ENCODE measurements around the gene FGGY. TPM values are rescaled to one million over a fixed set of nuclear protein-coding genes. Genes with fewer than 3 reads are reported as not detected.

Gene FGGY
- total and polyA plus RNA-seq, 5 experiments from 2014 or later, result 5.7 to 11.1 (median 6.4) TPM

DNA sequence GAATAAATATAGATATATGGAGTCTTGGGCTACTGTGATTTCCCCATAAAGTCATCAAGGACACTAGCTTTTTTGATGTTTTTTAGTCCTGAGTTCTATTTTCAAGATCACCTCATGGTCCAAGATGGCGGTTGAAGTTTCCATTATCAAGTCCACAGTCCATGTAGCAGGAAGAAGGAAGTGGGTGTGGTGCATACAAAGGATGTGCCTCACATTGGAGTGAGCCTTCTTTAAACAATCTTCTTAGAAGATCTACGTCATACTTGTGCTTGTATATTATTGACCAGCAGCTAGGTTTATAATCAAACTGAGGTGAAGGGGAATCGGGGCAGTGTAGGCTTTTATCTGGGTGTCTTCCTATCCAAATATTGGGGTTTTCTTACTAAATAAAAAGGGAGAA lies 93.4 kb downstream of the FGGY start:
- Mint-ChIP-seq H3K36me3 (peaks cover 0 to 6% (median 4%) of the 10 kb centered on the region in 3 donors), H3K27me3 (peaks cover 0 to 2% (median 0%) of the 10 kb centered on the region in 5 donors), H3K4me3 (no peak overlapping the region), H3K9me3 (peaks cover 0 to 4% (median 0%) of the 10 kb centered on the region in 9 donors), H3K4me1 (peaks cover 8 to 22% (median 15%) of the 10 kb centered on the region in 4 donors), H3K27ac (no peak overlapping the region)
- no peak for DNase-seq
- ATAC-seq, result no peak
- POLR2A ChIA-PET, result no interaction called here

DNA sequence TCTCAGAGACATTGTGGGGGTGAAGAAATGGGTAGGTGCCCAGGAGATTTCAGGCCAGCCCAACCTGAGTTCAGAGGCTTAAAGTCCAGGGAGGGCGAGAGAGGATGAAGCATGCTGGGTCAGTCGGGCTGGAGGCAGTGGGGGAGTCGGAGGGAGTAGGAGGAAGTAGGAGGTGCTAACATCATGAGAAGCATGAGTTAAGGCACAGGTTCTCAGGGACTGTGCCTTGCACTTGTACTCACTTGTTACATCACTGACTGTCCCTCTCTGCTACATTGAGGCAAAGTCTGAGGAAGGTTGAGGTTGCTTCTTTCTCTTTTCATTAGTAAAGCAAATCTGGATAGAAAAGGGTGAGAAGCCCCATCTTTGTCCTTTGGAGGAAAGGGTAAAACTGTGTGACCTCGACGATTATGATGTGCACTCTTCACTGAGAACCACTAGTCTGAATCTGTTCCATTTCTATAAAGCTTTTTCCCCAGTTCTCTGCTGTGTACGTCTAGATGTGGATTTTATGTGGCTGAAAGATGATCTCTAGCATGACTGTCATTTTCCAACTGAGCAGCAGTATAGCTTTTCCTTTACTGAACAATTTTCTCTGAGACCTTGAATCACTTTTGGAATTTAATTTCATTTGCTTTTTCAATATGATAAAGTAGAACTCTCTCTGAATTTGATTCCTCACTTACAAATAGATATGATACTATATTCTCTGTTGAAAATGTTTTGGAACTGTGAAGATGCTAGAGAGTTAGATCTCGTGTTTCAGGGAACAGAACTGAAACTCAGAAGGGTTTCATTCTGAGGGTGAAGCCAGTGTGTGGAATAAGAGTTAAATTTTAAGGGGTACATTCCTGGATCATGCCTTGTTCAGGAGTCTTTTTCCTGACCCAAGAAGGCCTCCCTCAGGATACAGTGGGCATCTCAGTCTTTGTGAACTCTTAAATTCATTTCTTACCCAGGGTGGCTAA lies 94.6 kb downstream of the FGGY start:
- Mint-ChIP-seq H3K4me3 (no peak overlapping the region), H3K27ac (peak overlapping the region in 2 of 10 donors; percentile 3 to 4), H3K36me3 (peaks cover 0 to 6% (median 3%) of the 10 kb centered on the region in 3 donors), H3K4me1 (peaks cover 8 to 23% (median 15%) of the 10 kb centered on the region in 4 donors), H3K27me3 (peaks cover 0 to 2% (median 0%) of the 10 kb centered on the region in 5 donors), H3K9me3 (peaks cover 0 to 4% (median 0%) of the 10 kb centered on the region in 9 donors)
- DNase-seq (no peak), ATAC-seq (no peak)
- POLR2A ChIA-PET, result no interaction called here

DNA sequence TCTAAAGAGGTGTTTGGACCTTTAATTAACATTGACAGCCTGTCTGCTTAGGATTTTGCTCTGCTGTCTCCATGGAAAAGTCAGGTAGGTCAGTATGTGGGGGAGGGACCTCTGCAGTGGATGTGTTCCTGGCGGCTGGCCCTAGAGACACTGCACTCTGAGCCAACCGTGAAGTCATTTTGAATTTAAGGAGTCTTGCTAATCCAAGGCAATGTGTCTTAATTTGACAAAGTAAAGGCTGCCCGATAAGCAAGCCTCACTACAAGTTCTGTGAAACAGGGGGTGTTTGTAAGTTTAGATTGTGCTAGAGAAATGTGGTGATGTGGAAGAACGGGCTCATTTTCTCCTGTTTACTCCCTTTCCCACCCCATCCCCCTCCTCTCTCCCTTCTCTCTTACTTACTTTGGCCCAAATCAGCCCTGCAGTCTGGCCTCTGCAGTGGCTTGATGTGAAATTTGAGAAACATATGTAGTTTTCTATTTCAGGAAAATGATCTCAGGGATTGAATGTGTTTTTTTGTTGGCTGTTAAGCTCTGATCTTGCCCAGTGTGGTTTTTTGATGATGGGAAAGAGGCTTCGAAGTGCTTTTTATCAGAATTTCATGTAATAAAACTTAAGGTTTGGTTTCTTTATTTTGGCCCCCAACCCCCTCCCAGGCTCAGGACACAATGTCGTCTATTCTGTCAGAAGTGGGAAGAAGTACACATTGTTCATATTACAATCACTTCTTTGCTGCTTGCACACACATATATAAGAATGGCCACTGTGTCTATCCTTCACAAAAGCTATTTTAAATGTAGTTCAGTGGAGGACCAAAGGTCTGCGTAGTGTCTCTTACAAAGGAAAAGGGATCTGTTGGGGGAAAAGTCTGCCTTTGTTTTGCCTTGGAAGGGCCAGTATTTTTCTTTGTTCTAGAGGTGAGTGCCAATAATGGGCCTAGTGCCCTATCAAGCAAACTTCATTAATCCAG lies 96.6 kb downstream of the FGGY start:
- H3K4me1 Mint-ChIP-seq, result peaks cover 9 to 23% (median 15%) of the 10 kb centered on the region in 4 donors
- DNase-seq (no peak), ATAC-seq (no peak)
- POLR2A ChIA-PET, result no interaction called here
- H3K27me3 Mint-ChIP-seq, result peaks cover 0 to 2% (median 0%) of the 10 kb centered on the region in 5 donors
- H3K9me3 Mint-ChIP-seq, result peaks cover 0 to 4% (median 0%) of the 10 kb centered on the region in 9 donors
- H3K27ac Mint-ChIP-seq, result no peak overlapping the region
- no peak overlapping the region for H3K4me3 Mint-ChIP-seq
- H3K36me3 Mint-ChIP-seq, result peaks cover 0 to 6% (median 4%) of the 10 kb centered on the region in 3 donors

DNA sequence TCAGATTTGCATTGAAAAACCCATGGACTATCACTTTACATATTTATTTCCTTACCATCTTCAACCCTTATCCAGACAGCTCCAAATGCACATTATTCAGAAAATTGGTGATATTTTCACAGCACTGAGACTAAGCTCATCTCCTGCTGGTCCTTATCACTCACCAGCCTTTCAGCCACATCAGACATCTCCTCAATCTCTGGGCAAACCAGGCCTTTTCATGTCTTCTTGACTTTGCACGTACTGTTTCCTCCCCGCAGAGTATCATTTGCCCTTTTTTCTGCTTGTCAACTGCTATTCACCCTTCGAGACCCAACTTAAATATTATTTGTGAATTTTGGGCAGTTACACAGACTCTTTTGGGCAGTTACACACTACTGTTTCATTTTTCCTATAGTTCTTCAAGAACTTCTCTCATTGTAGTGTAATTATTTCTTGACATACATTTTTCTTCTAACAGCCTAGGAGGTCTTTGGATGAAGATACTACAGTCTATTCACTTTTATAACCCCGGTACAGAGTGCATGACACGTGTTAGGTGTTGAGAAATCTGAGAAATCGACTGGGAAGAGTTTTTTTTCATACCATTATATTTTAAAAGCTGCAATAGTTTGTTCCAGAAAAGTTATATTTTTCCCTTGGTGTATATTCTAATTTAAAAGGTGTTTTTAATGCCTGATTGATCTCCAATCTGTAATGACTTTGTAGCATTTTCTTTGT lies 98.0 kb downstream of the FGGY start:
- Mint-ChIP-seq H3K4me1 (peaks cover 9 to 23% (median 15%) of the 10 kb centered on the region in 4 donors), H3K27me3 (peaks cover 0 to 2% (median 0%) of the 10 kb centered on the region in 5 donors), H3K9me3 (peaks cover 0 to 4% (median 0%) of the 10 kb centered on the region in 9 donors), H3K4me3 (no peak overlapping the region), H3K27ac (no peak overlapping the region), H3K36me3 (peaks cover 0 to 6% (median 4%) of the 10 kb centered on the region in 3 donors)
- no peak for ATAC-seq
- peak in 2 of 10 donors; percentile 4 to 6 for DNase-seq
- POLR2A ChIA-PET, result no interaction called here

DNA sequence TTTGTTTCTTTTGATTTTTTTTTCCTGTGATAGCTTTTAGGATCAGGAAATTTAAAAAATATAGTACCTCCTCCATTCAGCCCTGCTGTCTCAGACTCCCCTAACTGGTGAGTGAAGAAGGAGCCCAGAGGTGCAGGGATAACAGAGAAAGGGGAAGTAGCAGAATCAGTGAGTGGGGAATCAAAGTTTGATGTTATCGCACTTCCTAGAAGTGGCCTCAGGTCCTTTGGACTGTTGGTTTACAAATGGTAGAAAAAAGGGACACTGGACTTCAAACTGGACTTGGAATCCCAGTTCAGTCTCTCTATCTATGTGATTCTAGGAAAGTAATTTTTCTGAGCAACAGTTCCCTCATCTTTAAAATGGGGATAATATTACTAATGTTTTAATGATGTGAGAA lies 99.5 kb downstream of the FGGY start:
- DNase-seq (no peak), ATAC-seq (no peak)
- Mint-ChIP-seq H3K27me3 (no peaks in the 10 kb centered on the region), H3K4me1 (peaks cover 7 to 11% (median 9%) of the 10 kb centered on the region in 4 donors), H3K9me3 (no peaks in the 10 kb centered on the region), H3K4me3 (no peak overlapping the region), H3K27ac (peak overlapping the region in 1 of 10 donors; percentile 17), H3K36me3 (peaks cover 0 to 3% (median 2%) of the 10 kb centered on the region in 3 donors)
- POLR2A ChIA-PET, result no interaction called here

DNA sequence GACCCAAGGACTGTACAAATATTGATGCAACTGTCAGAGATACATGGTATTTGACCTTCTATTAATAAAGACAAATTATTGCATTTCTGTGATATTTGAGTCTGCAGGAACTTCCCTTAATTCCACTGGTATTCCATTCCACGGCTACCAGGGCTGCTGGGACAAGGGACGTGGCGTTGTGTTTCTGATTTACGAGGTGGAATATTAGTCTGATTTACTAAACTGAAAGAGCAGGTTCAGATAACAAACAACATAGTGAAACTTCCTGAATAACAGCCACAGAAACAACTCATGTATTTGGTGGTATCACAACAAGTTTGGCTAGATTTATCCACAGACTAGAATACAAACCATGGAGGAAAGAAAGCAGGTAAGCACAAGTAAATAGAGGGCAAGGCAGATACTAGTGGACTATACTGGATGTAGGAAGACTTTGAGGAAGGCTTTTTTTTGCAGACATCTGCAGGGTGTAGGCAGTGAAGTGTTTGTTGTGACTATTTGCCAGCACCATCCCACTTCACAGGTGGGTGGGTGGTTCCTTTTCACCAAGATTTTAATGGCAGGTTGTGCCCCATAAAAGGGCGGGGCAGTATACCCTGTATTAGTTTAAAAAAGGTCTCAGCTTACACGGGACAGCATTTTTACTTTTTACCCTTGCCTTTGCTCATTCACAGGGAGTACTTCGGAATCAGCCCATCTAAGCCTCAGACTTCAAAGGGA lies 100.4 kb downstream of the FGGY start:
- Mint-ChIP-seq H3K27me3 (no peaks in the 10 kb centered on the region), H3K4me3 (no peak overlapping the region), H3K9me3 (no peaks in the 10 kb centered on the region), H3K27ac (no peak overlapping the region), H3K4me1 (peaks cover 4 to 11% (median 9%) of the 10 kb centered on the region in 4 donors), H3K36me3 (peaks cover 0 to 3% (median 2%) of the 10 kb centered on the region in 3 donors)
- ATAC-seq (no peak), DNase-seq (no peak)
- POLR2A ChIA-PET, result no interaction called here

DNA sequence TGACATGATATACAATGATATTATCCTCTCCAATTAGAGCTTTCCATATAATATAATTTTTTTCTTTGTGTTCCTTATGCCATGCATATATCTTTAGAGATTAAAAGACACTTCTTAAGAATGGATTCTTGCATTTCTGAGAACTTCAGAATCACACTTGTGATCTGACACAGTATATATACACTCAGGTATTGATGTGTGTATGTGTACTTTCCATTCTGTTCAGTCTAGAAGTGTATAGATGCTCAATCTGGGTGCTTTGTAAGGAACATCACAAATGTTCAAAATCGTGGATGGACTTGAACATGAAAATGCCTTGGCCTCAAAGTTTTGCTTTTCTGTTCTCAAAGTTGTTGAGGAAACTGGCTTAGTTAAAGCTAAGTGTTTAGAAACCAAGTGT lies 102.7 kb downstream of the FGGY start:
- ATAC-seq, result no peak
- Mint-ChIP-seq H3K4me1 (peaks cover 3 to 7% (median 6%) of the 10 kb centered on the region in 4 donors), H3K36me3 (peaks cover 0 to 3% (median 2%) of the 10 kb centered on the region in 3 donors), H3K9me3 (no peaks in the 10 kb centered on the region), H3K4me3 (no peak overlapping the region), H3K27me3 (no peaks in the 10 kb centered on the region), H3K27ac (no peak overlapping the region)
- POLR2A ChIA-PET, result no interaction called here
- DNase-seq, result no peak

DNA sequence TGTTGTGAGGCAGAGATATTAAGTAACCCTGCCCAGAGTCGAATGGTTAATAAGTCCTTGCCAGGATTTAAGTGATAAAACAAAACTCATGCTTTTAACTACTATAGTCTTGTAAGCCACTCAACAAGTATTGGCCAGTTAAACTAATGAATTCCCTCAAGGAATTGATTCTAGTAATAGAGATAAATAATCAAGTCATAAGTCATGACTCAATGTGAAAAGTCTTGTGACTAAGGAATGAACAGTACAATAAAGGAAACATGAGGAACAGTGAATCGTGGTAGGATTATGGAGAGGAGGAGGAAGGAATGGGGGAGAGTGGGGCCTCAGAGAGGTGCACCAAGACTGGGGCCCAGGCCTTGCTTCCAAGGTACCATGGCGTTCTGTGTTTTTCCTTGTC lies 104.7 kb downstream of the FGGY start:
- H3K27ac Mint-ChIP-seq, result no peak overlapping the region
- H3K27me3 Mint-ChIP-seq, result no peaks in the 10 kb centered on the region
- H3K9me3 Mint-ChIP-seq, result no peaks in the 10 kb centered on the region
- ATAC-seq, result no peak
- DNase-seq, result no peak
- POLR2A ChIA-PET, result no interaction called here
- peaks cover 0 to 1% (median 0%) of the 10 kb centered on the region in 4 donors for H3K4me1 Mint-ChIP-seq
- peaks cover 0 to 3% (median 2%) of the 10 kb centered on the region in 3 donors for H3K36me3 Mint-ChIP-seq
- no peak overlapping the region for H3K4me3 Mint-ChIP-seq

DNA sequence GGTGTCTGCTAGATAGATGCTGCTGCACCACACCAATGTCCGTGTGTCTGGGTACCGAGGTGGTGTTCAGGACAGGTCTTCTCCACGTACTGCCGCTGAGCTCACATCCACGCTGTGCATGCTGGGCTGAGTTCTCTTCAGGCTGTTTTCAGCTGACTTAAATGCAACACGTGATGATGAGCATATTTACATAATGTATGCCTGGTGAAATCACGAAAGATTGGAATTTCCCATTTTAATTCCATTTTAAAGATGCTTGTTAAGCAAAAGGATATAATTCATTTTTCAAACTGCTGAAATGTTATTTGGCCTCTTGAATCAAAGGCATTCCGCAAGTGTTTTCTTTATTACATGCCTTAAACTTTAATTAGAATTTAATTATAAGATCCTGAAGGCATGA lies 107.9 kb downstream of the FGGY start:
- Mint-ChIP-seq H3K4me1 (no peaks in the 10 kb centered on the region), H3K27me3 (no peaks in the 10 kb centered on the region), H3K4me3 (no peak overlapping the region), H3K27ac (no peak overlapping the region), H3K36me3 (no peaks in the 10 kb centered on the region), H3K9me3 (no peaks in the 10 kb centered on the region)
- DNase-seq (no peak), ATAC-seq (no peak)
- POLR2A ChIA-PET, result no interaction called here

DNA sequence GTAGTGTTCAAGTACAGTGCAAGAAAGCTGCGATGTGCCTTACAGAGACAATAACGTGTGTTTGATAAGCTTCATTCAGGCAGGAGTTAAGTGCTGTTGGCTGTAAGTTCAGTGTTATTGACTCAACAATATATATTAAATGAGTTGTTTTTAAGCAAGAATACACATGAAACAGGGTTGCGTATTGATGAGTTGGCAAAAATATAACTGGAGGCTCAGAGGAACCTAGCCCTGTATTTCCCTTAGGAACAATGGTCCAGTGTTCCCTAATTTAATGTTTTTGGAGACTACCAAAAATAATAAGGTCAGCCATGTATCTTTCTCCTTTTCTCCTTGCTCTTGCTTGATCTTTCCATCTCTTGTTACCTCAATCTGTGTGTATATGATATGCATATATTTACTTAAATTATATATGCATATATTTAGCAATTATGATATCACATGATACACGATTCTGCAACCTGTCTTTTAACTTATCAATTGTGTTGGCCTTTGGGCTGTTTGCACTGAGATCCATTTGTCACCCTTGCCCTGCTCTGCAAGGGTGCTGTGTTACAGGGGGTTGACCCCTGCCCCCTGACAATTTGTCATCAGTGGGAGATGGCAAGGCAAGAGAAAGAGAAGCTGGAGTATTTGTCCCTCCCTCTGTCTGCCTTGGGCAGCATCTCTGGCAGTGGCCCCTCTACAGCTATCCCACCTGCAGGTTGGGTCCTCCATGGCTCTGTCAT lies 109.7 kb downstream of the FGGY start:
- no peak overlapping the region for H3K4me3 Mint-ChIP-seq
- no peaks in the 10 kb centered on the region for H3K9me3 Mint-ChIP-seq
- H3K27ac Mint-ChIP-seq, result no peak overlapping the region
- no peaks in the 10 kb centered on the region for H3K4me1 Mint-ChIP-seq
- ATAC-seq (no peak), DNase-seq (no peak)
- H3K36me3 Mint-ChIP-seq, result no peaks in the 10 kb centered on the region
- H3K27me3 Mint-ChIP-seq, result no peaks in the 10 kb centered on the region
- POLR2A ChIA-PET, result no interaction called here

DNA sequence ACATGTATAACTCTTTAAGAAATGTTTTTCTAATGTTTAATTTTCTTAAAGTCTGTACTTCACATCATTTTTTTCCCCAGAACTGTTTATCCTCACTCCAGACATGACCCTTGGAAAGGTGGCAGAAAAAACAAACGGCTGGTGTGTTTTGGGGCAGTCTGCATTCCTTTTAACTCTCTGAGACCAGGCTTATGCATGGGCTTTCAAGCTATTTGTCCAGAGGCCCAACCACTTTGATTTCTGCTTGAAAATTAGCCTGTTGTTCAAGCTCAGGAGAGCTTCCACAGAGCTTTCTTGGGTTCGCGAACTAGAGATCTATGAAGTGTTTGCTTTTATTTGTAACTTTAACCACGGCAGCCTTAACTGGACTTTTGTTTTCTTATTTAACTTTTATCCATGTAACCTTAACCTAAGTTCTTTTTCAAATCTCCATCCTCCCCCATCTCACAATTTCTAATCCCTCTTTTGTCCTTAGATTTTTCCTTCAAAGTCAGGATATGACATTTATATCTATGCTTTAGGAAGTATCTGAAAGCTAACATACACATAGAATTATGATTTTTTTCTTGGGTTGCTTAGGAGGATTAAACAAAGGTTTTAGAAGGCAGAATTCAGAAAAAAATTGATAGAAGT lies 111.8 kb downstream of the FGGY start:
- no peaks in the 10 kb centered on the region for H3K36me3 Mint-ChIP-seq
- no peak for ATAC-seq

More for the DNA sequence above, 111.8 kb downstream of the FGGY start:
- no peaks in the 10 kb centered on the region for H3K9me3 Mint-ChIP-seq
- no peak overlapping the region for H3K4me3 Mint-ChIP-seq
- no peak for DNase-seq
- no peak overlapping the region for H3K27ac Mint-ChIP-seq
- POLR2A ChIA-PET, result no interaction called here
- no peaks in the 10 kb centered on the region for H3K27me3 Mint-ChIP-seq
- H3K4me1 Mint-ChIP-seq, result no peaks in the 10 kb centered on the region

Data from naive thymus-derived CD8-positive, alpha-beta T cell (primary cell).